WTC11 (cell line): ENCODE measurements around the gene FGD5. TPM values are rescaled to one million over a fixed set of nuclear protein-coding genes. Genes with fewer than 3 reads are reported as not detected.

Experiments used
- ATAC-seq: fragments of 200-7000 bp; cut with Tn5 transposase; 2 replicates; pipeline ENCODE4 v1.10.0; 2021; ENCODE audit warnings: mild to moderate bottlenecking, moderate library complexity
- CTCF ChIA-PET: fragments of 300-600 bp; sonication (Branson Sonifier 250); formaldehyde crosslinking; loops from one replicate; lab custom pipeline; 2021; ENCODE audit warnings: antibody characterized with exemption; lab: Charles Lee
- POLR2A ChIA-PET: fragments of 350-600 bp; sonication (Branson Sonifier 250); formaldehyde crosslinking; loops from one replicate; lab custom pipeline; 2021; ENCODE audit warnings: antibody characterized with exemption; lab: Charles Lee
- DNase-seq: peaks from one replicate; pipeline ENCODE4 v3.0.0; 2021; ENCODE audit warnings: low spot score
- H3K27ac Mint-ChIP-seq: 2 replicates; pipeline ENCODE4 v1.8.0; 2021; ENCODE audit warnings: mixed read lengths
- H3K27me3 Mint-ChIP-seq: 2 replicates; pipeline ENCODE4 v1.8.0; 2021; ENCODE audit warnings: low read depth, mild to moderate bottlenecking, moderate library complexity, mixed read lengths
- H3K36me3 Mint-ChIP-seq: 2 replicates; pipeline ENCODE4 v1.8.0; 2021; ENCODE audit warnings: mixed read lengths
- H3K4me1 Mint-ChIP-seq: 2 replicates; pipeline ENCODE4 v1.8.0; 2022; ENCODE audit warnings: mixed read lengths
- H3K4me3 Mint-ChIP-seq: 2 replicates; pipeline ENCODE4 v1.8.0; 2021; ENCODE audit warnings: mild to moderate bottlenecking, moderate library complexity, mixed read lengths
- H3K9me3 Mint-ChIP-seq: 2 replicates; pipeline ENCODE4 v1.8.0; 2021; ENCODE audit warnings: mixed read lengths
- ARID4B ChIP-seq: sonication (generic); formaldehyde crosslinking; IDR thresholded peaks from 2 replicates; pipeline ENCODE4 v1.8.0; 2023; ENCODE audit warnings: missing genetic modification reagents, mild to moderate bottlenecking, borderline replicate concordance
- CDX4 ChIP-seq: fragments of 250-450 bp; sonication (Bioruptor Pico); IDR thresholded peaks from 2 replicates; pipeline ENCODE4 v1.9.0; 2021; ENCODE audit warnings: moderate library complexity, mild to moderate bottlenecking, inconsistent platforms, borderline replicate concordance
- CREM ChIP-seq: sonication (generic); formaldehyde crosslinking; IDR thresholded peaks from 2 replicates; pipeline ENCODE4 v1.8.1; 2022; ENCODE audit warnings: mild to moderate bottlenecking, missing genetic modification reagents, moderate library complexity
- E2F1 ChIP-seq: sonication (generic); formaldehyde crosslinking; IDR thresholded peaks from 2 replicates; pipeline ENCODE4 v1.8.0; 2022; ENCODE audit warnings: mild to moderate bottlenecking, missing genetic modification reagents
- FOXP1 ChIP-seq: sonication (generic); formaldehyde crosslinking; IDR thresholded peaks from 2 replicates; pipeline ENCODE4 v1.8.0; 2022; ENCODE audit warnings: missing genetic modification reagents, mild to moderate bottlenecking, moderate library complexity, borderline replicate concordance
- GRHL2 ChIP-seq: fragments of 250-450 bp; sonication (Bioruptor Pico); IDR thresholded peaks from 2 replicates; pipeline ENCODE4 v1.8.0; 2022; ENCODE audit warnings: mild to moderate bottlenecking, moderate library complexity; ENCODE audit not compliant: insufficient replicate concordance, severe bottlenecking
- HMGA2 ChIP-seq: fragments of 250-450 bp; sonication (Bioruptor Pico); IDR thresholded peaks from 2 replicates; pipeline ENCODE4 v1.4.0; 2021; ENCODE audit warnings: mild to moderate bottlenecking, moderate library complexity
- IRF2 ChIP-seq: sonication (generic); formaldehyde crosslinking; IDR thresholded peaks from 2 replicates; pipeline ENCODE4 v1.8.0; 2022; ENCODE audit warnings: low read depth, missing genetic modification reagents, borderline replicate concordance
- JAZF1 ChIP-seq: fragments of 250-450 bp; sonication (Bioruptor Pico); IDR thresholded peaks from 2 replicates; pipeline ENCODE4 v1.9.0; 2021; ENCODE audit warnings: moderate library complexity, mild to moderate bottlenecking, inconsistent platforms
- KAT7 ChIP-seq: sonication (generic); formaldehyde crosslinking; IDR thresholded peaks from 2 replicates; pipeline ENCODE4 v1.8.1; 2023; ENCODE audit warnings: missing genetic modification reagents, mild to moderate bottlenecking, borderline replicate concordance
- MXD4 ChIP-seq: fragments of 250-450 bp; sonication (Bioruptor Pico); IDR thresholded peaks from 2 replicates; pipeline ENCODE4 v1.8.0; 2021; ENCODE audit warnings: mild to moderate bottlenecking, moderate library complexity, borderline replicate concordance
- RELA ChIP-seq: sonication (generic); formaldehyde crosslinking; IDR thresholded peaks from 2 replicates; pipeline ENCODE4 v1.8.1; 2022; ENCODE audit warnings: missing genetic modification reagents, mild to moderate bottlenecking, borderline replicate concordance
- SMAD3 ChIP-seq: sonication (generic); formaldehyde crosslinking; IDR thresholded peaks from 2 replicates; pipeline ENCODE4 v1.8.0; 2022; ENCODE audit warnings: missing genetic modification reagents, mild to moderate bottlenecking, borderline replicate concordance
- ZNF532 ChIP-seq: fragments of 250-450 bp; sonication (Bioruptor Pico); IDR thresholded peaks from 2 replicates; pipeline ENCODE4 v1.9.0; 2021; ENCODE audit warnings: mild to moderate bottlenecking, borderline replicate concordance
- total RNA-seq: library from RNA; stranded (reverse); gene quantifications from 3 replicates; pipeline ENCODE4 v1.2.3, GENCODE V29; 2021
- TF ChIP-seq, protein P1 (sequence below): sonication (generic); formaldehyde crosslinking; IDR thresholded peaks from 2 replicates; pipeline ENCODE4 v1.8.0; 2022; ENCODE audit warnings: mild to moderate bottlenecking, missing genetic modification reagents
- TF ChIP-seq, protein P2 (sequence below): sonication (generic); formaldehyde crosslinking; IDR thresholded peaks from 2 replicates; pipeline ENCODE4 v1.8.1; 2023; ENCODE audit warnings: mild to moderate bottlenecking, missing genetic modification reagents
- TF ChIP-seq, protein P3 (sequence below): sonication (generic); formaldehyde crosslinking; IDR thresholded peaks from 2 replicates; pipeline ENCODE4 v1.8.1; 2023; ENCODE audit warnings: mild to moderate bottlenecking, missing genetic modification reagents, moderate library complexity
- TF ChIP-seq, protein P4 (sequence below): sonication (generic); formaldehyde crosslinking; IDR thresholded peaks from 2 replicates; pipeline ENCODE4 v1.8.1; 2022; ENCODE audit warnings: low read depth, missing genetic modification reagents, borderline replicate concordance

FGD5 gene
- total RNA-seq, 1 experiment from 2014 or later, result 18.3 TPM

DNA sequence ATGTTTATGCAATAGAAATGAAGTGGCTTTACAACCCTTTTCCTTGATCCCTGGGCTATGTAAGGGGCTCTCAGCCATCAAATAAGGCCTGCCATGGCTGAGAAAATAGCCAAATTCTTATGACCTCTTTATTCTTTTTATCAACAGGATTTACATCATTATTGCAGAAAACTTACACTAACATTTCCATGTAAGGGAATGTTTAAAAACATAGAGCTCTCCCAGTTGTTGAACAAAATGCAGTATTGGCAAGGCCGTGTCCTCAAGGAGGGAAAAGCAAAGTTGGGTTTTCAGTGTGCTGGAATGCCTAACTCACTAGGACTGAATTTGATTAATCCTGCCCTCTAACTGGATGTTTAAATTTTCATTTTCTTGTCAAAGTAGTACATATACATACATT, 150.9 kb downstream of the FGD5 start (continued):
- TF ChIP-seq ARID4B (CRISPR knock-in tag) (no peak), MXD4 (no peak), E2F1 (CRISPR knock-in tag) (no peak), CDX4 (CRISPR knock-in tag) (no peak), FOXP1 (CRISPR knock-in tag) (no peak), HMGA2 (CRISPR knock-in tag) (no peak), CREM (CRISPR knock-in tag) (no peak), KAT7 (CRISPR knock-in tag) (no peak), SMAD3 (CRISPR knock-in tag) (no peak)
- TF ChIP-seq, protein P1, sequence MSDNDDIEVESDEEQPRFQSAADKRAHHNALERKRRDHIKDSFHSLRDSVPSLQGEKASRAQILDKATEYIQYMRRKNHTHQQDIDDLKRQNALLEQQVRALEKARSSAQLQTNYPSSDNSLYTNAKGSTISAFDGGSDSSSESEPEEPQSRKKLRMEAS, result no peak
- TF ChIP-seq, protein P2, sequence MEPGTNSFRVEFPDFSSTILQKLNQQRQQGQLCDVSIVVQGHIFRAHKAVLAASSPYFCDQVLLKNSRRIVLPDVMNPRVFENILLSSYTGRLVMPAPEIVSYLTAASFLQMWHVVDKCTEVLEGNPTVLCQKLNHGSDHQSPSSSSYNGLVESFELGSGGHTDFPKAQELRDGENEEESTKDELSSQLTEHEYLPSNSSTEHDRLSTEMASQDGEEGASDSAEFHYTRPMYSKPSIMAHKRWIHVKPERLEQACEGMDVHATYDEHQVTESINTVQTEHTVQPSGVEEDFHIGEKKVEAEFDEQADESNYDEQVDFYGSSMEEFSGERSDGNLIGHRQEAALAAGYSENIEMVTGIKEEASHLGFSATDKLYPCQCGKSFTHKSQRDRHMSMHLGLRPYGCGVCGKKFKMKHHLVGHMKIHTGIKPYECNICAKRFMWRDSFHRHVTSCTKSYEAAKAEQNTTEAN (CRISPR knock-in tag), result no peak

GRCh38 chr3:14976317-14976716, 157.6 kb downstream of the FGD5 start:
- Mint-ChIP-seq H3K36me3 (peaks cover 21% of the 10 kb centered on the region), H3K27me3 (no peaks in the 10 kb centered on the region), H3K27ac (no peak overlapping the region), H3K4me3 (no peak overlapping the region), H3K9me3 (peaks cover 3% of the 10 kb centered on the region; the same call in 1 of the 2 replicates), H3K4me1 (peaks cover 3% of the 10 kb centered on the region; the same call in 1 of the 2 replicates)
- CTCF ChIA-PET, result no interaction called here
- POLR2A ChIA-PET, result interaction anchor here (0.6 kb wide), 1 partner anchor 50 kb away, joined by 3 read pairs; no protein-coding TSS in a partner anchor
- DNase-seq (no peak), ATAC-seq (no peak)
- TF ChIP-seq, protein P2 (CRISPR knock-in tag), result no peak
- TF ChIP-seq RELA (CRISPR knock-in tag) (no peak), MXD4 (no peak), ZNF532 (CRISPR knock-in tag) (no peak), GRHL2 (CRISPR knock-in tag) (no peak), JAZF1 (CRISPR knock-in tag) (no peak), IRF2 (CRISPR knock-in tag) (no peak)
- TF ChIP-seq, protein P3, sequence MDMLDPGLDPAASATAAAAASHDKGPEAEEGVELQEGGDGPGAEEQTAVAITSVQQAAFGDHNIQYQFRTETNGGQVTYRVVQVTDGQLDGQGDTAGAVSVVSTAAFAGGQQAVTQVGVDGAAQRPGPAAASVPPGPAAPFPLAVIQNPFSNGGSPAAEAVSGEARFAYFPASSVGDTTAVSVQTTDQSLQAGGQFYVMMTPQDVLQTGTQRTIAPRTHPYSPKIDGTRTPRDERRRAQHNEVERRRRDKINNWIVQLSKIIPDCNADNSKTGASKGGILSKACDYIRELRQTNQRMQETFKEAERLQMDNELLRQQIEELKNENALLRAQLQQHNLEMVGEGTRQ, result no peak
- TF ChIP-seq, protein P4, sequence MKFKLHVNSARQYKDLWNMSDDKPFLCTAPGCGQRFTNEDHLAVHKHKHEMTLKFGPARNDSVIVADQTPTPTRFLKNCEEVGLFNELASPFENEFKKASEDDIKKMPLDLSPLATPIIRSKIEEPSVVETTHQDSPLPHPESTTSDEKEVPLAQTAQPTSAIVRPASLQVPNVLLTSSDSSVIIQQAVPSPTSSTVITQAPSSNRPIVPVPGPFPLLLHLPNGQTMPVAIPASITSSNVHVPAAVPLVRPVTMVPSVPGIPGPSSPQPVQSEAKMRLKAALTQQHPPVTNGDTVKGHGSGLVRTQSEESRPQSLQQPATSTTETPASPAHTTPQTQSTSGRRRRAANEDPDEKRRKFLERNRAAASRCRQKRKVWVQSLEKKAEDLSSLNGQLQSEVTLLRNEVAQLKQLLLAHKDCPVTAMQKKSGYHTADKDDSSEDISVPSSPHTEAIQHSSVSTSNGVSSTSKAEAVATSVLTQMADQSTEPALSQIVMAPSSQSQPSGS, result no peak
